ENCODE data around the gene SPARC. TPM values are rescaled to one million over a fixed set of nuclear protein-coding genes. Genes with fewer than 3 reads are reported as not detected.
A peak's percentile ranks its signal among the peaks of the same experiment; 100 is the strongest.

The SPARC gene
- total RNA-seq, 2 experiments from 2014 or later = 0.78 to 0.80 TPM

GRCh38 chr5:151614565-151614964 is 72.2 kb downstream of the SPARC start:
- Histone ChIP-seq H3K27me3 (ENCODE audit: control insufficient read depth in 1 of 2, insufficient read depth in 2 of 2, low read length in 2 of 2) (no peaks in the 10 kb centered on the region), H3K27ac (ENCODE audit: low read depth in 1 of 2, low read length in 2 of 2) (no peak overlapping the region), H3K36me3 (ENCODE audit: insufficient read depth, low read length) (no peaks in the 10 kb centered on the region), H3K4me3 (ENCODE audit: low read length) (no peak overlapping the region), H3K4me1 (ENCODE audit: insufficient read depth, low read length) (peaks cover 45% of the 10 kb centered on the region), H3K9me3 (ENCODE audit: control insufficient read depth in 1 of 2, insufficient read depth in 1 of 2, low read length in 2 of 2) (no peaks in the 10 kb centered on the region)
- H3K36me3 Mint-ChIP-seq (ENCODE audit: low read depth) = no peaks in the 10 kb centered on the region
- ChIA-PET POLR2A (interaction anchor here (1.6 kb wide), 1 partner anchor 38 kb away, joined by 7 read pairs; no protein-coding TSS in a partner anchor), CTCF (no interaction called here)
- ATAC-seq (ENCODE audit: poor library complexity) = no peak
- DNase-seq = no peak
- no peaks in the 10 kb centered on the region for H3K9me3 Mint-ChIP-seq
- TF ChIP-seq CTCF (IDR thresholded peaks at IDR 0.05) = no peak
- peak overlapping the region; percentile 84 for H3K27ac Mint-ChIP-seq
- peak overlapping the region; percentile 15 for H3K4me3 Mint-ChIP-seq
- intact Hi-C loops (cut with DNase I, micrococcal nuclease) = no loop called here
- H3K4me1 Mint-ChIP-seq (ENCODE audit: low read depth) = peaks cover 43% of the 10 kb centered on the region
- peaks cover 4% of the 10 kb centered on the region for H3K27me3 Mint-ChIP-seq

- Histone ChIP-seq H3K4me1 (ENCODE audit: insufficient read depth, low read length) (peaks cover 45% of the 10 kb centered on the region), H3K9me3 (ENCODE audit: control insufficient read depth in 1 of 2, insufficient read depth in 1 of 2, low read length in 2 of 2) (no peaks in the 10 kb centered on the region), H3K4me3 (ENCODE audit: low read length) (peak overlapping the region; percentile 1), H3K36me3 (ENCODE audit: insufficient read depth, low read length) (no peaks in the 10 kb centered on the region), H3K27me3 (ENCODE audit: control insufficient read depth in 1 of 2, insufficient read depth in 2 of 2, low read length in 2 of 2) (no peaks in the 10 kb centered on the region), H3K27ac (ENCODE audit: low read depth in 1 of 2, low read length in 2 of 2) (peak overlapping the region; percentile 13 to 31)
- H3K4me1 Mint-ChIP-seq (ENCODE audit: low read depth) = peaks cover 43% of the 10 kb centered on the region
- no peaks in the 10 kb centered on the region for H3K9me3 Mint-ChIP-seq
- ChIA-PET CTCF (no interaction called here), POLR2A (interaction anchor here (0.6 to 1.6 kb wide), 5 partner anchors 14 to 166 kb away, joined by 3 to 7 read pairs (median 4); partner anchors contain the start of genes G3BP1 and SLC36A1)
- intact Hi-C loops (cut with DNase I, micrococcal nuclease) = no loop called here
- H3K4me3 Mint-ChIP-seq = peak overlapping the region; percentile 38
- DNase-seq (peak in 9 of 14 experiments; percentile 13 to 79 (median 41)), ATAC-seq (ENCODE audit: poor library complexity) (peak; percentile 90)
- H3K27me3 Mint-ChIP-seq = peaks cover 4% of the 10 kb centered on the region
- peak overlapping the region; percentile 84 for H3K27ac Mint-ChIP-seq
- H3K36me3 Mint-ChIP-seq (ENCODE audit: low read depth) = no peaks in the 10 kb centered on the region
- no peak for TF ChIP-seq CTCF (IDR thresholded peaks at IDR 0.05)
Observed at GRCh38 chr5:151612689-151613427, 73.9 kb downstream of the SPARC start.

GRCh38 chr5:151611127-151611775 is 75.5 kb downstream of the SPARC start:
- Histone ChIP-seq H3K9me3 (ENCODE audit: control insufficient read depth in 1 of 2, insufficient read depth in 1 of 2, low read length in 2 of 2) (no peaks in the 10 kb centered on the region), H3K4me1 (ENCODE audit: insufficient read depth, low read length) (peaks cover 45% of the 10 kb centered on the region), H3K27me3 (ENCODE audit: control insufficient read depth in 1 of 2, insufficient read depth in 2 of 2, low read length in 2 of 2) (no peaks in the 10 kb centered on the region), H3K4me3 (ENCODE audit: low read length) (no peak overlapping the region), H3K36me3 (ENCODE audit: insufficient read depth, low read length) (no peaks in the 10 kb centered on the region), H3K27ac (ENCODE audit: low read depth in 1 of 2, low read length in 2 of 2) (no peak overlapping the region)
- CTCF ChIA-PET = no interaction called here
- no peaks in the 10 kb centered on the region for H3K36me3 Mint-ChIP-seq (ENCODE audit: low read depth)
- peaks cover 43% of the 10 kb centered on the region for H3K4me1 Mint-ChIP-seq (ENCODE audit: low read depth)
- ATAC-seq (ENCODE audit: poor library complexity) (no peak), DNase-seq (no peak)
- intact Hi-C loops (cut with DNase I, micrococcal nuclease) = no loop called here
- POLR2A ChIA-PET = no interaction called here
- no peaks in the 10 kb centered on the region for H3K9me3 Mint-ChIP-seq
- TF ChIP-seq CTCF (IDR thresholded peaks at IDR 0.05) = no peak
- peaks cover 4% of the 10 kb centered on the region for H3K27me3 Mint-ChIP-seq
- no peak overlapping the region for H3K4me3 Mint-ChIP-seq
- H3K27ac Mint-ChIP-seq = peak overlapping the region; percentile 84

Other genes with a start within 250 kb of the SPARC start
- 1 to 10 TPM; 2.2 to 2.8 TPM for gene SLC36A1, start 239.3 kb downstream of the SPARC start, total RNA-seq
- gene FAT2, start 95.6 kb downstream of the SPARC start, total RNA-seq = not detected
- gene ATOX1, start 71.7 kb upstream of the SPARC start, total RNA-seq = 10 to 100 TPM; 11.2 to 13.3 TPM
- 10 to 100 TPM; 82.3 to 83.9 TPM for gene G3BP1, start 85.0 kb upstream of the SPARC start, total RNA-seq
- not detected for gene GLRA1, start 237.9 kb upstream of the SPARC start, total RNA-seq

All from CD4-positive, alpha-beta T cell (primary cell).